ENCODE data around the gene SLC7A5. TPM values are rescaled to one million over a fixed set of nuclear protein-coding genes. Genes with fewer than 3 reads are reported as not detected.

The SLC7A5 gene
- total and polyA plus RNA-seq, 2 of the 13 experiments (the other 11 are each of a cell fraction or from before 2014, with no cell fraction given), result 79.6 to 155 TPM

- TF ChIP-seq U2AF2 (IDR thresholded peaks at IDR 0.05; ENCODE audit: low read depth, low read length) (0 out of 2 replicates have a peak, but pooled peaks have one; percentile 59), TCF12 (IDR thresholded peaks at IDR 0.05) (no peak), TCF12 (CRISPR knock-in tag; IDR thresholded peaks at IDR 0.05) (0 out of 2 replicates have a peak, but pooled peaks have one; percentile 60), SKI (IDR thresholded peaks at IDR 0.05; ENCODE audit: partially characterized antibody) (peak; percentile 97), PREB (CRISPR knock-in tag; IDR thresholded peaks at IDR 0.05) (no peak), GABPB1 (CRISPR knock-in tag; IDR thresholded peaks at IDR 0.05) (peak; percentile 77; the same call in 1 of the 2 replicates), ISX (CRISPR knock-in tag; conservative IDR thresholded peaks at IDR 0.05) (no peak), ZNF276 (CRISPR knock-in tag; IDR thresholded peaks at IDR 0.05; ENCODE audit: low read depth) (no peak; the same call in 1 of the 2 replicates), SP5 (CRISPR knock-in tag; IDR thresholded peaks at IDR 0.05; ENCODE audit: borderline replicate concordance, low read depth) (peak; percentile 95), ZNF513 (CRISPR knock-in tag; conservative IDR thresholded peaks at IDR 0.05) (no peak), IKZF1 (IDR thresholded peaks at IDR 0.05) (no peak), ZNF354B (CRISPR knock-in tag; IDR thresholded peaks at IDR 0.05) (no peak), TCF7L2 (IDR thresholded peaks at IDR 0.05; ENCODE audit: low read depth, low read length) (no peak), ZBTB21 (CRISPR knock-in tag; IDR thresholded peaks at IDR 0.05) (peak; percentile 92), GRHL1 (CRISPR knock-in tag; conservative IDR thresholded peaks at IDR 0.05) (no peak), ZNF205 (CRISPR knock-in tag; IDR thresholded peaks at IDR 0.05) (peak; percentile 53; the same call in 1 of the 2 replicates)
These were observed 15.8 kb downstream of the SLC7A5 start (continued) for GRCh38 chr16:87853411-87854052.
